Thoracic aorta (tissue), 2 donors: ENCODE results near the gene PAFAH1B2. TPM values are rescaled to one million over a fixed set of nuclear protein-coding genes. Genes with fewer than 3 reads are reported as not detected.
"Not testable (repeated sequence)": the region's sequence is repeated elsewhere in the genome, so short reads cannot be mapped to it uniquely, and the experiment has no call there.

Experiments used
- ATAC-seq: fragments of 150-250 bp; one replicate; pipeline ENCODE4 v1.8.0; 2017; ENCODE audit warnings: low read depth; ENCODE audit not compliant: insufficient number of reproducible peaks, low FRiP score
- DNase-seq: peaks from one replicate; pipeline ENCODE4 v3.0.0-alpha.2; 2020; ENCODE audit warnings: low spot score
- H3K27ac ChIP-seq, 2 donors: fragments of 200-600 bp; sonication (generic); 1 replicate in 1 of 2; 2 replicates in 1 of 2; pipeline ENCODE4 v1.5.1; 2016; ENCODE audit warnings: mild to moderate bottlenecking in 2 of 2, moderate library complexity in 2 of 2
- H3K27me3 ChIP-seq: fragments of 200-600 bp; sonication (generic); replicated peaks from 2 replicates; pipeline ENCODE4 v1.6.0; 2016; ENCODE audit warnings: mild to moderate bottlenecking; ENCODE audit not compliant: insufficient read depth
- H3K36me3 ChIP-seq: fragments of 200-600 bp; sonication (generic); one replicate; pipeline ENCODE4 v1.5.1; 2016
- H3K4me1 ChIP-seq, 2 donors: fragments of 200-600 bp; sonication (generic); 1 replicate in 1 of 2; 2 replicates in 1 of 2; pipeline versions ENCODE4 v1.5.1 to v1.6.0; 2016; ENCODE audit warnings: low read depth in 2 of 2, mild to moderate bottlenecking in 1 of 2; ENCODE audit not compliant: control insufficient read depth in 1 of 2
- H3K4me3 ChIP-seq: fragments of 200-600 bp; sonication (generic); 2 replicates; pipeline ENCODE4 v1.5.1; 2016; ENCODE audit warnings: mild to moderate bottlenecking
- H3K9me3 ChIP-seq: fragments of 200-600 bp; sonication (generic); 2 replicates; pipeline ENCODE4 v1.5.1; 2016
- total RNA-seq, 2 donors: library from RNA; depleted of rRNA; stranded (reverse); fragments of >200 nt; gene quantifications; one replicate each; pipeline versions ENCODE4 v1.1.0 to v1.2.3, GENCODE V29; 2016
- TF ChIP-seq, protein P1 (sequence below): fragments of 200-600 bp; sonication (generic); IDR thresholded peaks from one replicate; pipeline ENCODE4 v1.5.1; 2019; ENCODE audit warnings: antibody characterized with exemption

Gene PAFAH1B2
- total RNA-seq, 2 donors from 2014 or later, result 66.3 to 75.8 TPM

DNA sequence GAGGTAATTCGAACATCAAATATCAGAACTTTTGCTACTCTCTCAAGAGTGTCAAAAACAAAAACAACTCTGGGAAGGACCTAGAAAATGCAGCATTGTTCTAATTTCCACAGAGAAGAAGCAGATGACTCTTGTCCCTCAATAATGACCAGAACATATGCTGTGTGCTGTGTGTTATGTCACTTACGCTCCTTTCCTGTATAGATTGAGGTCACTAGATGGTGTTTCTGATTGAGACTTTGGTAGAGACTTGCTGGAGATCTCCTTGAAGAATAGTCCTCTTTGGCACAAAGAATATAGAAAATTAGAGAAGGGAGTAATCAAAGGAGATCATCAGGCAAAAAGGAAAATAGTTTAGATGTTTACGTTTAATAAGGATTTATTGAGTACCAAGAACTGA lies 43.5 kb upstream of the PAFAH1B2 start:
- no peak overlapping the region for H3K27ac ChIP-seq
- H3K4me3 ChIP-seq, result no peak overlapping the region
- peaks cover 12 to 29% of the 10 kb centered on the region in 2 donors for H3K4me1 ChIP-seq
- ATAC-seq (no peak), DNase-seq (no peak)
- no peaks in the 10 kb centered on the region for H3K27me3 ChIP-seq
- H3K36me3 ChIP-seq, result no peaks in the 10 kb centered on the region
- H3K9me3 ChIP-seq, result no peaks in the 10 kb centered on the region
- TF ChIP-seq, protein P1, sequence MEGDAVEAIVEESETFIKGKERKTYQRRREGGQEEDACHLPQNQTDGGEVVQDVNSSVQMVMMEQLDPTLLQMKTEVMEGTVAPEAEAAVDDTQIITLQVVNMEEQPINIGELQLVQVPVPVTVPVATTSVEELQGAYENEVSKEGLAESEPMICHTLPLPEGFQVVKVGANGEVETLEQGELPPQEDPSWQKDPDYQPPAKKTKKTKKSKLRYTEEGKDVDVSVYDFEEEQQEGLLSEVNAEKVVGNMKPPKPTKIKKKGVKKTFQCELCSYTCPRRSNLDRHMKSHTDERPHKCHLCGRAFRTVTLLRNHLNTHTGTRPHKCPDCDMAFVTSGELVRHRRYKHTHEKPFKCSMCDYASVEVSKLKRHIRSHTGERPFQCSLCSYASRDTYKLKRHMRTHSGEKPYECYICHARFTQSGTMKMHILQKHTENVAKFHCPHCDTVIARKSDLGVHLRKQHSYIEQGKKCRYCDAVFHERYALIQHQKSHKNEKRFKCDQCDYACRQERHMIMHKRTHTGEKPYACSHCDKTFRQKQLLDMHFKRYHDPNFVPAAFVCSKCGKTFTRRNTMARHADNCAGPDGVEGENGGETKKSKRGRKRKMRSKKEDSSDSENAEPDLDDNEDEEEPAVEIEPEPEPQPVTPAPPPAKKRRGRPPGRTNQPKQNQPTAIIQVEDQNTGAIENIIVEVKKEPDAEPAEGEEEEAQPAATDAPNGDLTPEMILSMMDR, result no peak

DNA sequence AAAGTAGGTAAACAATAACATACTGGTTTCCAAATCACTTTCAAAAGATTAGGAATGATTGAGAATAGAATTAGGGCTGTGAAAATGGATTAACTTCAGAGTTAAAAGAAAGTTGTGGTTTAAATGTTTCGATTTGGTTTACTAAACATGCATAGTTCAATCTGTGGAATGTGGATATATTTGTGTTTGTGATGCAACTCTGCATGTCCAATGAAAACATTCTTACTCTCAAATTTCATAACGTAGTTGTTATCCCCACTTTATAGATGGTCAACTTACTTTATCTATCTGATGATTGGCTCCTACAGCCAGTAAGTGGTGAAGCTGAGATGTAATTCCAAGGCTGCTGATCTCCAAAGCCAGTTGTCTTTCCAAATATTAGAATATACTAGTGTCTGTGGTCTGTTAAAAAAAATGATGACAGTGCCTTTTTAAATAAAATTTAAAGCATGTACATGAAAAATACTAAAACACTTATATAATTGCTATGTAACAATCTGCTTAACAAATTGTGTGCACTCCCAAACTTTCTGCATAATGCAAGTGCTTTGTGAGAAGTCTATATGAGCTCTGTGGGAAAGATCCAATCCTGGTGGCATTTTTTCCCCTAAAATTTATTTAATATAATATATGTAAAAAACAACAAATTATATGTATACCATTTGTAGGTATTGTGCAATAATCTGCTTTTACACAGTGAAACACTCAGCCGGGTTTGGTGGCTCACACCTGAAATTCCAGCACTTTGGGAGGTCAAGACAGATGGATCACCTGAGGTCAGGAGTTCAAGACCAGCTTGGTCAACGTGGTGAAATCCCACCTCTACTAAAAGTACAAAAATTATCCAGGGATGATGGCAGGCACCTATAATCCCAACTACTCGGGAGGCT lies 36.1 kb upstream of the PAFAH1B2 start:
- no peak overlapping the region for H3K4me3 ChIP-seq
- DNase-seq, result no peak
- H3K4me1 ChIP-seq, result peaks cover 0 to 4% of the 10 kb centered on the region in 2 donors
- no peak overlapping the region for H3K27ac ChIP-seq
- no peaks in the 10 kb centered on the region for H3K9me3 ChIP-seq
- H3K27me3 ChIP-seq, result no peaks in the 10 kb centered on the region
- TF ChIP-seq, protein P1, result no peak
- no peaks in the 10 kb centered on the region for H3K36me3 ChIP-seq
- ATAC-seq, result no peak

DNA sequence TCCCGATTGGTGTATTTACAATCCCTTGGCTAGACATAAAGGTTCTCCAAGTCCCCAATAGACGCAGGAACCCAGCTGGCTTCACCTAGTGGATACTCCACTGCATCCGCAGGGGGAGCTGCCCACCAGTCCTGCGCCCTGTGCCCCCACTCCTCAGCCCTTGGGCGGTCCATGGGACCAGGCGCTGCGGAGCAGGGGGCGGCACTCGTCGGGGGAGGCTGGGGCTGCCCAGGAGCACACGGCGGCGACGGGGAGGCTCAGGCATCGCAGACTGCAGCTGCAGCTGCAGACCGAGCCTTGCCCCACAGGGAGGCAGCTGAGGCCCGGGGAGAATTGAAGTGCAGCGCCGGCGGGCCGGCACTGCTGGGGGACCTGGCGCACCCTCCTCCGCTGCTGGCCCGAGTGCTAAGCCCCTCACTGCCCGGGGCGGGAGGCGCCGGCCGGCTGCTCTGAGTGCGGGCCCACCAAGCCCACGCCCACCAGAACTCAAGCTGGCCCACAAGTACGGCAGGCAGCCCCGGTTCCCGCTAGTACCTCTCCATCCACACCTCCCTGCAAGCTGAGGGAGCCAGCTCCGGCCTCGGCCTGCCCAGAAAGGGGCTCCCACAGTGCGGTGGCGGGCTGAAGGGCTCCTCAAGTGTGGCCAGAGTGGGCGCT lies 33.7 kb upstream of the PAFAH1B2 start:
- no peaks in the 10 kb centered on the region for H3K27me3 ChIP-seq
- TF ChIP-seq, protein P1, result no peak
- DNase-seq (no peak), ATAC-seq (no peak)
- H3K4me3 ChIP-seq, result no peak overlapping the region
- peaks cover 0 to 4% of the 10 kb centered on the region in 2 donors for H3K4me1 ChIP-seq
- H3K36me3 ChIP-seq, result no peaks in the 10 kb centered on the region
- H3K9me3 ChIP-seq, result no peaks in the 10 kb centered on the region
- no peak overlapping the region for H3K27ac ChIP-seq

DNA sequence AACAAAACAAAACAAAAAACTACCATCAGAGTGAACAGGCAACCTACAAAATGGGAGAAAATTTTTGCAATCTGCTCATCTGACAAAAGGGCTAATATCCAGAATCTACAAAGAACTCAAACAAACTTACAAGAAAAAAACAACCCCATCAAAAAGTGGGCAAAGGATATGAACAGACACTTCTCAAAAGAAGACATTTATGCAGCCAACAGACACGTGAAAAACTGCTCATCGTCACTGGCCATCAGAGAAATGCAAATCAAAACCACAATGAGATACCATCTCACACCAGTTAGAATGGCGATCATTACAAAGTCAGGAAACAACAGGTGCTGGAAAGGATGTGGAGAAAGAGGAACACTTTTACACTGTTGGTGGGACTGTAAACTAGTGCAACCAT lies 31.6 kb upstream of the PAFAH1B2 start:
- H3K4me1 ChIP-seq, ATAC-seq, H3K9me3 ChIP-seq, H3K27me3 ChIP-seq, H3K27ac ChIP-seq, DNase-seq, H3K4me3 ChIP-seq, H3K36me3 ChIP-seq: not testable (repeated sequence)

DNA sequence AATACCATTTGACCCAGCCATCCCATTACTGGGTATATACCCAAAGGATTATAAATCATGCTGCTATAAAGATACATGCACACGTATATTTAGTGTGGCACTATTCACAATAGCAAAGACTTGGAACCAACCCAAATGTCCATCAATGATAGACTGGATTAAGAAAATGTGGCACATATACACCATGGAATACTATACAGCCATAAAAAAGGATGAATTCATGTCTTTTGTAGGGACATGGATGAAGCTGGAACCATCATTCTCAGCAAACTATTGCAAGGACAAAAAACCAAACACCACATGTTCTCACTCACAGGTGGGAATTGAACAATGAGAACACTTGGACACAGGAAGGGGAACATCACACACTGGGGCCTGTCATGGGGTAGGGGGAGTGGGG lies 31.1 kb upstream of the PAFAH1B2 start:
- not testable (repeated sequence) for H3K4me3 ChIP-seq, H3K9me3 ChIP-seq, H3K27me3 ChIP-seq, H3K27ac ChIP-seq, ATAC-seq, H3K4me1 ChIP-seq, DNase-seq, H3K36me3 ChIP-seq

DNA sequence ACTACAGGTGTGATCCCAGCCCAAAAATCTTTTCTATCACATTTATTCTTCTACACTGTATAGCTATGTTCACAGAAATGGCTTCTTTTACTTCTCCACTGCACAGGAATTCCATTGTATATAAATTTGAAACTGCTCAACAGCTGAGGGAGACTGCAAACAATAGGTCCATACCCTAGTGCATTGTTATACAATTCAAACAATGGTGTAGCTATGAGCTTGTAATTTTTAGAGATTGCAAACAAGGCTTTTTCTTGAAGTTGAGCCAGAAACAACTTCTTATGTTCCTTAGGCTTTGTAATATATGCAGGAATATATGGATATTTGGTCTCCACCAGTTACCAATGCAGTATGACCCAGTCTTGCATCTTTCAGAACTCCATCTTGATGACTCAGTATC lies 26.4 kb upstream of the PAFAH1B2 start:
- TF ChIP-seq, protein P1, result no peak
- Histone ChIP-seq H3K4me3 (no peak overlapping the region), H3K27ac (no peak overlapping the region), H3K36me3 (no peaks in the 10 kb centered on the region), H3K9me3 (no peaks in the 10 kb centered on the region), H3K27me3 (no peaks in the 10 kb centered on the region), H3K4me1 (no peaks in the 10 kb centered on the region)
- no peak for DNase-seq
- no peak for ATAC-seq
